ENCODE measurements around the gene UBE3C. TPM values are rescaled to one million over a fixed set of nuclear protein-coding genes. Genes with fewer than 3 reads are reported as not detected.

The UBE3C gene
- 44.9 and 60.8 TPM in 2 replicates for total RNA-seq

DNA sequence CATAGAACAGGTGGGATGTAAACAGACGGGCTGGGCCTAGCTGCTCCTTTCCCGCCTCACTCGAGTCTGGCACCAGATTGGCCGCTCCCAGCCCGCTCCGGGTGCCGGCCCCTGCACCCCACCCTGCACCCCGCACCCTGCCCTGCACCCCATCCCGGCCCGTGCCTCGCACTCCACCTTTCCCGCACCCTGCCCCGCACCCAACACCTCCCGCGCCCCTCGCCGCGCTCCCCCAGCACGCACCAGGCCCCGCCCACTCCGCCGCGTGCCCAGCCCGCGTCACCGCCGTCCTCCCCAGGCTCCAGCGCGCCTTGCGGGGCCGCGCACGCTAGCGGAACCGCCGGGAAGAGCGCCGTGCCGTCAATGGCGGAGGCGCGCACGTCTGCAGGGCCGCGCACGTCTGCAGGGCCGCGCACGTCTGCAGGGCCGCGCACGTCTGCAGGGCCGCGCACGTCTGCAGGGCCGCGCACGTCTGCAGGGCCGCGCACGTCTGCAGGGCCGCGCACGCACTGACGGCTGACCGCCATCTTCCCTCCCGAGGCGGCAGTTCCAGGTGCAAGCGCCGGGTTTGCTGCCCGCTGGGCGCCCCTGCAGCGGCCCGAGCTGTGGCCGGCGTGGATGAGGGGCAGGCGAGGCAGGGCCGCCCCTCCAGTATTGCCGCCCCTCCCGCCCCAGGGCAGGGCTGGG is at the start of gene UBE3C:
TSS of gene UBE3C (plus strand) at position 503 of the 687 bp plus-strand sequence. CDS start 347 bp downstream, outside the sequence.

Other genes with a start within 250 kb of the UBE3C start
- gene LMBR1, start 245.7 kb upstream of the UBE3C start, total RNA-seq, result 33.1 and 37.4 TPM in 2 replicates
- gene NOM1, start 189.2 kb upstream of the UBE3C start, total RNA-seq, result 6.3 and 9.3 TPM in 2 replicates
- not detected in 2 replicates for gene MNX1, start 128.3 kb upstream of the UBE3C start, total RNA-seq
- gene DNAJB6, start 198.1 kb downstream of the UBE3C start, total RNA-seq, result 91.9 and 93.2 TPM in 2 replicates